H1 (cell line): ENCODE data around the gene SPR. TPM values are rescaled to one million over a fixed set of nuclear protein-coding genes. Genes with fewer than 3 reads are reported as not detected.

Source experiments
- CTCF ChIA-PET: fragments of 300-600 bp; sonication (Branson Sonifier 250); formaldehyde crosslinking; loops from one replicate; lab custom pipeline; 2021; ENCODE audit not compliant: partially characterized antibody; lab: Charles Lee
- POLR2A ChIA-PET: fragments of 300-600 bp; sonication (Branson Sonifier 250); formaldehyde crosslinking; loops from one replicate; lab custom pipeline; 2021; ENCODE audit warnings: inconsistent platforms; ENCODE audit not compliant: partially characterized antibody; lab: Charles Lee
- DNase-seq, 2 experiments: peaks; one replicate each; pipeline versions ENCODE4 v3.0.0 to v3.0.0-alpha.2; 2010 to 2022; ENCODE audit warnings: low spot score in 2 of 2, low read depth in 1 of 2, mixed read lengths in 1 of 2
- FAIRE-seq: peaks from 2 replicates; lab custom pipeline; 2011; peaks lifted over from hg19 to GRCh38; lab: Jason Lieb, UNC
- H2AFZ ChIP-seq: 2 replicates; pipeline ENCODE4 v1.8.1; 2012; ENCODE audit warnings: low read length, inconsistent platforms
- H2AK5ac ChIP-seq: 2 replicates; pipeline ENCODE4 v1.6.1; 2013; ENCODE audit warnings: low read depth, low read length
- H2BK120ac ChIP-seq: replicated peaks from 2 replicates; pipeline ENCODE3; 2013; ENCODE audit warnings: low read depth, low read length, inconsistent platforms
- H2BK12ac ChIP-seq: 2 replicates; pipeline ENCODE4 v1.6.1; 2013; ENCODE audit warnings: low read depth, low read length
- H2BK15ac ChIP-seq: 2 replicates; pipeline ENCODE4 v1.6.1; 2013; ENCODE audit warnings: low read length
- H2BK20ac ChIP-seq: 2 replicates; pipeline ENCODE4 v1.6.1; 2013; ENCODE audit warnings: low read length
- H2BK5ac ChIP-seq: 2 replicates; pipeline ENCODE4 v1.6.1; 2013; ENCODE audit warnings: low read depth, low read length
- H3K14ac ChIP-seq: 2 replicates; pipeline ENCODE4 v1.6.1; 2013; ENCODE audit warnings: inconsistent platforms; ENCODE audit not compliant: insufficient read length
- H3K18ac ChIP-seq: 2 replicates; pipeline ENCODE4 v1.6.1; 2013; ENCODE audit warnings: low read length; ENCODE audit errors: extremely low read depth
- H3K23ac ChIP-seq: 2 replicates; pipeline ENCODE4 v1.6.1; 2013; ENCODE audit warnings: inconsistent platforms; ENCODE audit not compliant: insufficient read length
- H3K23me2 ChIP-seq: 2 replicates; pipeline ENCODE4 v1.6.1; 2013; ENCODE audit warnings: low read depth, low read length
- H3K27ac ChIP-seq: 2 replicates; pipeline ENCODE4 v1.6.1; 2011; ENCODE audit warnings: low read depth, low read length, inconsistent platforms
- H3K27me3 ChIP-seq, 4 experiments: replicated peaks in 1 of 4; 1 replicate in 1 of 4; 2 replicates in 3 of 4; pipeline versions ENCODE4 v1.6.1 to v1.8.1; 2011 to 2013; ENCODE audit warnings: low read length in 3 of 4, mild to moderate bottlenecking in 3 of 4, inconsistent platforms in 2 of 4, mixed read lengths in 2 of 4, moderate library complexity in 1 of 4; ENCODE audit not compliant: control insufficient read depth in 3 of 4, insufficient read depth in 3 of 4; ENCODE audit errors: extremely low read depth in 1 of 4
- H3K36me3 ChIP-seq, 4 experiments: 2 replicates each; pipeline versions ENCODE4 v1.6.1 to v1.8.1; 2011 to 2013; ENCODE audit warnings: mild to moderate bottlenecking in 4 of 4, low read length in 3 of 4, moderate library complexity in 2 of 4, control low read depth in 1 of 4, inconsistent platforms in 1 of 4; ENCODE audit not compliant: insufficient read depth in 4 of 4, control insufficient read depth in 2 of 4
- H3K4ac ChIP-seq: replicated peaks from 2 replicates; pipeline ENCODE3; 2013; ENCODE audit warnings: low read length, low read depth, mixed read lengths, inconsistent platforms; ENCODE audit not compliant: insufficient read length
- H3K4me1 ChIP-seq, 4 experiments: replicated peaks in 1 of 4; 1 replicate in 1 of 4; 2 replicates in 3 of 4; pipeline versions ENCODE4 v1.6.1 to v1.8.1; 2011 to 2013; ENCODE audit warnings: low read length in 3 of 4, inconsistent platforms in 2 of 4, mixed read lengths in 1 of 4; ENCODE audit not compliant: insufficient read depth in 4 of 4, control insufficient read depth in 3 of 4
- H3K4me2 ChIP-seq, 2 experiments: 2 replicates each; pipeline versions ENCODE4 v1.6.1 to v1.8.1; 2011 to 2013; ENCODE audit warnings: low read depth in 2 of 2, low read length in 2 of 2, control low read depth in 1 of 2, inconsistent platforms in 1 of 2, mild to moderate bottlenecking in 1 of 2; ENCODE audit not compliant: insufficient read depth in 1 of 2
- H3K4me3 ChIP-seq, 4 experiments: fragments of 200-600, 300-600 bp in 1 of 4; sonication (generic), shearing (Covaris generic), sonication (Bioruptor Twin) in 1 of 4; 2 replicates each; pipeline versions ENCODE4 v1.5.1 to v1.8.1; 2011 to 2016; ENCODE audit warnings: low read length in 4 of 4, low read depth in 3 of 4, control low read depth in 2 of 4, inconsistent platforms in 2 of 4, mild to moderate bottlenecking in 2 of 4, mixed read lengths in 1 of 4, moderate library complexity in 1 of 4; ENCODE audit not compliant: insufficient read depth in 2 of 4; ENCODE audit errors: extremely low read depth in 1 of 4
- H3K56ac ChIP-seq: replicated peaks from 2 replicates; pipeline ENCODE3; 2013; ENCODE audit warnings: low read depth, mild to moderate bottlenecking, mixed read lengths, low read length, inconsistent platforms; ENCODE audit not compliant: insufficient read length
- H3K79me1 ChIP-seq: 2 replicates; pipeline ENCODE4 v1.6.1; 2013; ENCODE audit warnings: low read depth, low read length, control low read depth
- H3K79me2 ChIP-seq, 2 experiments: 2 replicates each; pipeline versions ENCODE4 v1.6.1 to v1.8.1; 2012 to 2013; ENCODE audit warnings: low read length in 2 of 2, mild to moderate bottlenecking in 2 of 2, inconsistent platforms in 1 of 2; ENCODE audit not compliant: insufficient read depth in 2 of 2, control insufficient read depth in 1 of 2
- H3K9ac ChIP-seq, 4 experiments: replicated peaks in 1 of 4; 1 replicate in 1 of 4; 2 replicates in 3 of 4; pipeline versions ENCODE4 v1.6.1 to v1.8.1; 2011 to 2013; ENCODE audit warnings: low read depth in 3 of 4, low read length in 3 of 4, control low read depth in 2 of 4, mild to moderate bottlenecking in 2 of 4, moderate library complexity in 2 of 4, inconsistent platforms in 1 of 4; ENCODE audit errors: extremely low read depth in 1 of 4
- H3K9me3 ChIP-seq, 2 experiments: 2 replicates each; pipeline versions ENCODE4 v1.6.1 to v1.8.1; 2012 to 2013; ENCODE audit warnings: mild to moderate bottlenecking in 2 of 2, moderate library complexity in 2 of 2, control low read depth in 1 of 2, inconsistent platforms in 1 of 2, low read depth in 1 of 2, low read length in 1 of 2, mixed read lengths in 1 of 2; ENCODE audit not compliant: insufficient read depth in 2 of 2
- H4K20me1 ChIP-seq, 2 experiments: replicated peaks in 1 of 2; 2 replicates each; pipeline versions ENCODE3 to v1.8.1; 2011 to 2013; ENCODE audit warnings: inconsistent platforms in 2 of 2, low read length in 2 of 2, mild to moderate bottlenecking in 1 of 2; ENCODE audit not compliant: insufficient read depth in 2 of 2, control insufficient read depth in 1 of 2
- H4K5ac ChIP-seq: 2 replicates; pipeline ENCODE4 v1.6.1; 2013; ENCODE audit warnings: low read length, low read depth, mixed read lengths, inconsistent platforms; ENCODE audit not compliant: insufficient read length
- H4K8ac ChIP-seq: 2 replicates; pipeline ENCODE4 v1.8.0; 2013; ENCODE audit warnings: mild to moderate bottlenecking, moderate library complexity, low read length, inconsistent platforms; ENCODE audit not compliant: insufficient read depth; ENCODE audit errors: extremely low read depth
- H4K91ac ChIP-seq: replicated peaks from 2 replicates; pipeline ENCODE3; 2013; ENCODE audit warnings: low read length, mixed read lengths, inconsistent platforms; ENCODE audit not compliant: insufficient read length
- ATF2 ChIP-seq: IDR thresholded peaks from 2 replicates; pipeline ENCODE4 v1.6.1; 2012; ENCODE audit warnings: low read length, inconsistent platforms
- BRCA1 ChIP-seq: IDR thresholded peaks from 2 replicates; pipeline ENCODE4 v1.6.1; 2012; ENCODE audit warnings: low read depth, low read length, improper control_type of control experiment
- E2F6 ChIP-seq: IDR thresholded peaks from 2 replicates; pipeline ENCODE4 v1.6.1; 2012; ENCODE audit warnings: inconsistent platforms
- EZH2 ChIP-seq: fragments of 200-600 bp; sonication (generic); IDR thresholded peaks from 2 replicates; pipeline ENCODE4 v1.7.1; 2012; ENCODE audit warnings: low read depth, mild to moderate bottlenecking, moderate library complexity, low read length, inconsistent platforms; ENCODE audit not compliant: severe bottlenecking
- KDM4A ChIP-seq: IDR thresholded peaks from one replicate; pipeline ENCODE4 v1.7.1; 2012; ENCODE audit warnings: low read depth, mild to moderate bottlenecking, moderate library complexity, low read length, inconsistent platforms; ENCODE audit not compliant: severe bottlenecking
- SIX5 ChIP-seq: IDR thresholded peaks from 2 replicates; pipeline ENCODE4 v1.6.1; 2011; ENCODE audit warnings: mild to moderate bottlenecking, low read depth, low read length
- SUZ12 ChIP-seq: fragments of 200-600 bp; sonication (generic); IDR thresholded peaks from 2 replicates; pipeline ENCODE4 v1.6.1; 2012; ENCODE audit warnings: mild to moderate bottlenecking, inconsistent platforms, low read length, moderate library complexity, mixed read lengths
- TAF7 ChIP-seq: optimal IDR thresholded peaks from 2 replicates; pipeline ENCODE3; 2011; ENCODE audit warnings: low read depth, mild to moderate bottlenecking, inconsistent platforms, low read length, moderate library complexity, borderline replicate concordance
- WGBS, 2 experiments: shearing (Covaris generic) in 1 of 2; methylation state at CpG; one replicate each; pipeline versions ENCODE4 v1.1.6 to v1.1.7; 2013 to 2015; ENCODE audit warnings: low lambda C conversion rate in 2 of 2, mixed read lengths in 2 of 2, inconsistent platforms in 1 of 2, low coverage in 1 of 2, missing lambda C conversion rate in 1 of 2; ENCODE audit not compliant: insufficient replicate concordance in 2 of 2, insufficient coverage in 1 of 2, insufficient read length in 1 of 2; ENCODE audit errors: extremely low coverage in 1 of 2, missing lambda C conversion rate in 1 of 2; 5-methylcytosine and 5-hydroxymethylcytosine counted together
- polyA plus RNA-seq, 7 experiments: library from polyadenylated mRNA; depleted of rRNA in 3 of 7; stranded (reverse) in 5 of 7; unstranded in 2 of 7; fragments of >200 nt in 5 of 7; fragments of 200-250 nt in 2 of 7; gene quantifications; 1 replicate in 5 of 7; 2 replicates in 1 of 7; 4 replicates in 1 of 7; pipeline versions ENCODE4 v1.2.1 to v1.2.3, GENCODE V29; 2011 to 2013; ENCODE audit warnings: missing spikeins in 2 of 7, mixed read lengths in 2 of 7
- total RNA-seq: library from RNA; stranded (reverse); fragmentation: NEBNext Ultra II Directional; extraction: Animal tissue kit (Norgen Biotek cat#: 25700); gene quantifications from 2 replicates; pipeline ENCODE4 v1.2.1, GENCODE V29; 2021
- TF ChIP-seq, protein P1 (sequence below): IDR thresholded peaks from 2 replicates; pipeline ENCODE4 v1.6.1; 2012; ENCODE audit warnings: inconsistent platforms

The SPR gene
- total and polyA plus RNA-seq, 2 of the 8 experiments (the other 6 are each of a cell fraction or from before 2014, with no cell fraction given), result 4.5 to 11.5 TPM

- peaks cover 0 to 6% (median 0%) of the 10 kb centered on the region in 4 experiments; a peak in 1 of 8 replicates for H3K36me3 ChIP-seq
- peak overlapping the region; percentile 31; the same call in 1 of the 2 replicates for H4K8ac ChIP-seq
- H2AK5ac ChIP-seq, result peak overlapping the region; percentile 61; the same call in 1 of the 2 replicates
- POLR2A ChIA-PET, result interaction anchor here (1.2 to 1.9 kb wide), 5 partner anchors 8 to 48 kb away, joined by 3 to 8 read pairs (median 5); no protein-coding TSS in a partner anchor
- H3K23ac ChIP-seq, result no peak overlapping the region
- H3K9me3 ChIP-seq, result no peaks in the 10 kb centered on the region
- DNase-seq (no peak), FAIRE-seq (no peak)
- H3K4me2 ChIP-seq, result peak overlapping the region; percentile 94 to 97
- no peak overlapping the region for H3K27ac ChIP-seq
- peaks cover 24% of the 10 kb centered on the region; the same call in 1 of the 2 replicates for H3K23me2 ChIP-seq
- no peak overlapping the region for H4K5ac ChIP-seq
- peak overlapping the region; percentile 55 to 70 (median 66) for H3K4me3 ChIP-seq
- 0 out of 2 replicates have a peak overlapping the region, but pooled peaks have one; percentile 20 for H2BK5ac ChIP-seq
- H3K4me1 ChIP-seq, result peaks cover 16 to 48% (median 26%) of the 10 kb centered on the region in 4 experiments
- H4K91ac ChIP-seq, result no peak overlapping the region
- H3K27me3 ChIP-seq, result peaks cover 77 to 96% (median 85%) of the 10 kb centered on the region in 4 experiments
- H4K20me1 ChIP-seq, result peaks cover 8 to 9% of the 10 kb centered on the region in 2 experiments
- no peak overlapping the region for H3K18ac ChIP-seq
- CTCF ChIA-PET, result interaction anchor here (0.8 to 24.3 kb wide), 10 partner anchors 10 to 262 kb away, joined by 3 to 497 read pairs (median 6); partner anchors contain the start of gene SPR
- no peak overlapping the region for H2BK120ac ChIP-seq
- no peak overlapping the region for H3K4ac ChIP-seq
- H3K9ac ChIP-seq, result no peak overlapping the region
- no peak overlapping the region for H2AFZ ChIP-seq
- no peak overlapping the region for H2BK12ac ChIP-seq
- H3K79me1 ChIP-seq, result no peaks in the 10 kb centered on the region
- no peaks in the 10 kb centered on the region for H3K79me2 ChIP-seq
- H3K14ac ChIP-seq, result no peak overlapping the region
- no peak overlapping the region; the same call in 1 of the 2 replicates for H2BK20ac ChIP-seq
- no peak overlapping the region for H3K56ac ChIP-seq
- WGBS, 2 experiments, result 0% methylated on average over 24 of the region's 26 CpGs; no CpG with 5 or more reads in 1 of the 2 experiments
- no peak overlapping the region for H2BK15ac ChIP-seq
- TF ChIP-seq SUZ12 (peak; percentile 69; the same call in 1 of the 2 replicates), TAF7 (peak; percentile 23), ATF2 (no peak), EZH2 (peak; percentile 61), SIX5 (no peak), BRCA1 (no peak), E2F6 (no peak), KDM4A (no peak)
- TF ChIP-seq, protein P1, sequence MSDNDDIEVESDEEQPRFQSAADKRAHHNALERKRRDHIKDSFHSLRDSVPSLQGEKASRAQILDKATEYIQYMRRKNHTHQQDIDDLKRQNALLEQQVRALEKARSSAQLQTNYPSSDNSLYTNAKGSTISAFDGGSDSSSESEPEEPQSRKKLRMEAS, result no peak
Measured at GRCh38 chr2:72915320-72915906, 28.2 kb downstream of the SPR start.
